K562 (cell line): ENCODE data around the gene HOXA4. TPM values are rescaled to one million over a fixed set of nuclear protein-coding genes. Genes with fewer than 3 reads are reported as not detected.

Experiments
- ARNT ChIP-seq, 2 experiments: fragments of 450-650 bp; IDR thresholded peaks; 2 replicates each; pipeline ENCODE4 v1.6.1; 2016; ENCODE audit warnings: mild to moderate bottlenecking in 1 of 2
- CEBPG ChIP-seq, 3 experiments: fragments of 200-800 bp in 1 of 3; sonication (Bioruptor generic) in 1 of 3; sonication (generic) in 1 of 3; formaldehyde crosslinking in 1 of 3; IDR thresholded peaks in 2 of 3; conservative IDR thresholded peaks in 1 of 3; 2 replicates each; pipeline versions ENCODE4 v1.6.1 to v1.8.0; 2016 to 2022; ENCODE audit warnings: missing compliant biosample characterization in 2 of 3, missing genetic modification characterization in 2 of 3, mild to moderate bottlenecking in 1 of 3, missing genetic modification reagents in 1 of 3
- E2F8 ChIP-seq: fragments of 450-650 bp; IDR thresholded peaks from 2 replicates; pipeline ENCODE4 v1.7.1; 2018; ENCODE audit warnings: mild to moderate bottlenecking, low read depth; ENCODE audit not compliant: partially characterized antibody
- EP400 ChIP-seq: fragments of 450-650 bp; IDR thresholded peaks from 2 replicates; pipeline ENCODE4 v1.6.1; 2017; ENCODE audit warnings: antibody characterized with exemption, mild to moderate bottlenecking, moderate library complexity
- GTF2B ChIP-seq: IDR thresholded peaks from 2 replicates; pipeline ENCODE4 v1.6.1; 2011; ENCODE audit not compliant: insufficient read length; ENCODE audit errors: extremely low read depth
- KDM5B ChIP-seq: fragments of 200-600 bp; sonication (generic); IDR thresholded peaks from 2 replicates; pipeline ENCODE4 v1.6.1; 2012; ENCODE audit warnings: low read depth, mild to moderate bottlenecking, moderate library complexity, low read length, control low read depth, inconsistent platforms; ENCODE audit not compliant: insufficient replicate concordance
- TOE1 ChIP-seq, 2 experiments: fragments of 450-650 bp in 1 of 2; sonication (generic) in 1 of 2; formaldehyde crosslinking in 1 of 2; IDR thresholded peaks; 2 replicates each; pipeline versions ENCODE4 v1.7.1 to v1.8.0; 2016 to 2022; ENCODE audit warnings: borderline replicate concordance in 2 of 2, mild to moderate bottlenecking in 2 of 2, antibody characterized with exemption in 1 of 2, inconsistent platforms in 1 of 2, low read depth in 1 of 2, missing genetic modification reagents in 1 of 2, moderate library complexity in 1 of 2
- polyA plus RNA-seq, 8 experiments: library from polyadenylated mRNA; depleted of rRNA in 4 of 8; stranded (reverse) in 5 of 8; unstranded in 3 of 8; fragments of >200 nt; fragmentation: Nextera tagmentation in 2 of 8; fragmentation: Illumina TruSeq in 1 of 8; extraction: Ambion mirVana in 2 of 8; extraction: Trizol in 1 of 8; gene quantifications; 2 replicates each; pipeline versions ENCODE4 v1.2.1 to v1.2.3, GENCODE V29; 2011 to 2014; ENCODE audit warnings: inconsistent platforms in 1 of 8, missing spikeins in 1 of 8
- total RNA-seq, 7 experiments: library from RNA; depleted of rRNA in 6 of 7; stranded (reverse); fragments of >200 nt in 6 of 7; fragmentation: Illumina TruSeq in 2 of 7; extraction: Trizol in 2 of 7; gene quantifications; 2 replicates each; pipeline versions ENCODE4 v1.2.1 to v1.2.3, GENCODE V29; 2011 to 2021; ENCODE audit warnings: low replicate concordance in 1 of 7

The HOXA4 gene
- total and polyA plus RNA-seq, 9 of the 15 experiments (the other 6 are each of a cell fraction or from before 2014, with no cell fraction given): not detected

GRCh38 chr7:27101171-27101956, 29.2 kb downstream of the HOXA4 start (continued):
- TF ChIP-seq TOE1 (IDR thresholded peaks at IDR 0.05; ENCODE audit: borderline replicate concordance) (no peak), TOE1 (CRISPR knock-in tag; IDR thresholded peaks at IDR 0.05; ENCODE audit: borderline replicate concordance, low read depth) (no peak), ARNT (IDR thresholded peaks at IDR 0.05) (no peak), EP400 (no peak), GTF2B (no peak), KDM5B (no peak), E2F8 (no peak), CEBPG (CRISPR knock-in tag; IDR thresholded peaks at IDR 0.05) (no peak), CEBPG (tag; conservative IDR thresholded peaks at IDR 0.05 in 1 of 2, IDR thresholded peaks at IDR 0.05 in 1 of 2) (no peak)
